HG03108 (cell line): ENCODE measurements around the gene POMGNT2.

Experiments
- ATAC-seq: cut with Tn5 transposase; IDR thresholded peaks from one replicate; pipeline ENCODE4 v1.9.1; 2021; ENCODE audit warnings: moderate library complexity; ENCODE audit not compliant: unreplicated experiment

Gene POMGNT2

DNA sequence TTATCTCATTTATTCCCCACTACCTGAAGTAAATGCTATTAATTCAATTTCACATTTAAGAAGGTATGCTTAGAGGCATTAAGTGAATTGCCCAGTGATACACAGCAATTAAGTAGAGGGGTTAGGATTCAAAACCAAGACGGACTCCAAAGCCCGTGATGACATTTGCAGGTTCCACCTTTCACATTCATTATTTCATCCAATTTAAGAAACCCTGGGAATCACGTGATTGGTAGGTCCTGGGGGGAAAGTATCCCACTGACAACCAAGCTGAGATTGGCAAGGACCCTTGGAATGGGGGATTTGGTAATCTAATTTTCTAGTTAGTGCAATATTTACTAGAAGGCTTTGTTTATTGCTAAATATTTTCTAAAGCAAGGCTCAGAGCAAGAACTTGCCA lies 1.8 kb downstream of the POMGNT2 start:
- no peak for ATAC-seq

- no peak for ATAC-seq
Observed at GRCh38 chr3:43102773-43103480, 3.0 kb downstream of the POMGNT2 start.

DNA sequence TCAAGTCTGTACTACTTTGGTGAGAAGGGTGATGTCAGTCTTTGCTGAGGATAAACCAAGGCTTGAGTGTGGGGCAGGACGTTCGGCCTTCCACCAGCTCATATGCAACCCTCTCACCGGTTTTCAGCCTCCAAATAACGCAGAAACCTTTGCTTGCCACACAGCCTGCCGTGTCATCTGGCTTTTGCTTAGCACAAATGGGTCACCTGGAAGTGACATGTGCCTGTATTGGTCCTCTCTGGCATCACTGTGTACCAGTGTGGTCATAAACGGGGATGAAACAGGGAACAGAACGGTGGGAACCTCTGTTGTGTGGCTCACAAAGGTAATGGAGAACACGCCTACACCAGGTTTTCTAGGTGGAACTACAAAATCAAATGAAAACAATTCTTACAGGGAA lies 7.1 kb downstream of the POMGNT2 start:
- no peak for ATAC-seq

- no peak for ATAC-seq
Observed at GRCh38 chr3:43097400-43098080, 8.3 kb downstream of the POMGNT2 start.

DNA sequence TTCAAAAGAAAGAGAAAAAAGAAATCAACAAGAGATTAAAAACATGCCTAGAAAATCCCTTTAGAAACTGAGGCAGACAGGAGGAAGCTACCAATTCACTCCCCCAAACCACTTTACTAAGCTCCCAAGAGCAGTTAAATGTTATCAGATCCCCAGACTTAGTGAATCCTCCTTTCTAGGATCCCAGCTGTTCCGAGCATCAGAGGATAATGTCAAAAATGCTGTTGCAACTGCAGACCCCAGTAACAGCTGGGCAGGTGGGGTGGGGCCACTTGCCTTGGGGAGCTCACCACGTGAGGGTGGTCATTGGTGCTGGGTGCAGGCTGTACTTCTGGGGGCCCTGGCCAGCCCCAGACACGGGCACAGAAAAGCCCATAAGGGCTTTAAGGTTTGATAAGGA lies 9.1 kb downstream of the POMGNT2 start:
- no peak for ATAC-seq

- ATAC-seq: no peak
Observed at GRCh38 chr3:43095370-43095769, 10.5 kb downstream of the POMGNT2 start.

GRCh38 chr3:43094851-43095250 lies 11.0 kb downstream of the POMGNT2 start:
- ATAC-seq: no peak

GRCh38 chr3:43094381-43094780 lies 11.5 kb downstream of the POMGNT2 start:
- ATAC-seq: no peak

DNA sequence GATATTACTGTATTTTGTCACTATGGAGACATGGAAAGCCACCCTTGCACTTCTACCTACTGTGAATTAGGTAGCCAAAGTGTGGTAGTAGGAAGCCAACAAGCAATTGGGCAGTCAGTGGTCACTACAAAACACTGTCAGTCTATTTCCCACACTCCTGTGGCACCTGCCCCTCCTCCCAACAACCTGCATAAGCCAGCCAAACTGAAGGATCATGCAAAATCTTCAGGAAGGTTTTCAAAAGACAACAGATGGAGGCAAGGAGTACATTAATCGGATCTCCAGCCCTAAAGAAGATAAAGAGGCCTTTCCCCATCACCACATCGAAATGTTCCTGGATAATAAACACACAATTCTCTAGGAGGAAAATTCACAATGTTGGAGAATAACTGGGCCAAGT lies 11.9 kb downstream of the POMGNT2 start:
- no peak for ATAC-seq

GRCh38 chr3:43093006-43093405 lies 12.9 kb downstream of the POMGNT2 start:
- no peak for ATAC-seq

- ATAC-seq: no peak
Observed at GRCh38 chr3:43091481-43091880, 14.4 kb downstream of the POMGNT2 start.

GRCh38 chr3:43090238-43090637 lies 15.6 kb downstream of the POMGNT2 start:
- no peak for ATAC-seq

DNA sequence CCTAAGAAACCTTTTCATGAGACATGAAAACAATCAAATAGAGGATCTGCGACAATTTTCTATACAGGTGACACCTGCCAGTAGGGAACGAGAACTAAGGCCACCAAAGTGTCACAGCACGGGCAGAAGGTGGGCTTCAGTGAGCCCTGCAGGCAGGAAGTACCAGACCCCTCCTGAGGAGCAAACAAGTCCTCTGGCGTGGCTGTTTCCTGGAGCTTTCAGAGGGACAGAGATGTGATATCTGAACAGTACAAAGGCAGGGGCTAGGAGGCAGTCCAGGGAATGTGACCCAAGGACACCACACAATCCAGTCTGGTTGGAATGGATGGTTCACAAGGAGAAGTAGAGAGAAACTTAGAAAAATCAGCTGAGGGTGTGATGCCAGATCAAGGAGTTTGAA lies 16.8 kb downstream of the POMGNT2 start:
- ATAC-seq: no peak

- no peak for ATAC-seq
Observed at GRCh38 chr3:43087249-43087776, 18.6 kb downstream of the POMGNT2 start.

DNA sequence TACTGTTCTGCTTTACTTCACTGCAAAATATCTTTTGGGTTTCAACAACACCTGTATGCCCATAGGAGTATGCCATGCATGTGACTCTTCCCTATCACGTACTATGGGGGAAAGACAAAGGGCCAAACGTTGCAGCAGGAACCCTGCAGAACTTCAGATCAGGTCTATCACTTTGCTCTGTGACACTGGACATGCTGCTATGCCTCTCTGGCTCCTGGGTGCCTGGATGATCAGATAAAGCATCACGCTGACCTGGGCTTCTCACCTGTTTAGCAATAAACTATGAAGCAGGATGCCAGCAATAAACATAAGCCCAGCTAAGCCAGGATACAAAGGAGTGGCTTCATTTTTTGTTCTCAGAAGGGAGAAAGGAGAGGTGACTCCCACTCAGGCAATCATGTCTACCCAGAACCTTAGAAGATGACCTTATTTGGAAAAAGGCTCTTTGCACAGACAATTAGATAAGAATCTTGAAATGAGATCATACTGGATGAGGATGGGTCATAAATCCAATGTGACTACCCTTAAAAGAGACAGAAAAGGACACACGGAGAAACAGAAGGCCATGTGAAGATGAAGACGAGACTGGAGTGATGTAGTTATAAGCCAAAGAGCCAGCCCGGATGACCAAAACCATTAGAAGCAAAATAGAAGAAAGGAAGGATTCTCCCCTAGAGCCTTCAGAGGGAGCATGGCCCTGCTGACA lies 19.3 kb downstream of the POMGNT2 start:
- ATAC-seq: no peak

GRCh38 chr3:43082457-43082856 lies 23.4 kb downstream of the POMGNT2 start:
- no peak for ATAC-seq

- no peak for ATAC-seq
Observed at GRCh38 chr3:43081796-43082195, 24.1 kb downstream of the POMGNT2 start.

- no peak for ATAC-seq
Observed at GRCh38 chr3:43080726-43081568, 24.9 kb downstream of the POMGNT2 start.

DNA sequence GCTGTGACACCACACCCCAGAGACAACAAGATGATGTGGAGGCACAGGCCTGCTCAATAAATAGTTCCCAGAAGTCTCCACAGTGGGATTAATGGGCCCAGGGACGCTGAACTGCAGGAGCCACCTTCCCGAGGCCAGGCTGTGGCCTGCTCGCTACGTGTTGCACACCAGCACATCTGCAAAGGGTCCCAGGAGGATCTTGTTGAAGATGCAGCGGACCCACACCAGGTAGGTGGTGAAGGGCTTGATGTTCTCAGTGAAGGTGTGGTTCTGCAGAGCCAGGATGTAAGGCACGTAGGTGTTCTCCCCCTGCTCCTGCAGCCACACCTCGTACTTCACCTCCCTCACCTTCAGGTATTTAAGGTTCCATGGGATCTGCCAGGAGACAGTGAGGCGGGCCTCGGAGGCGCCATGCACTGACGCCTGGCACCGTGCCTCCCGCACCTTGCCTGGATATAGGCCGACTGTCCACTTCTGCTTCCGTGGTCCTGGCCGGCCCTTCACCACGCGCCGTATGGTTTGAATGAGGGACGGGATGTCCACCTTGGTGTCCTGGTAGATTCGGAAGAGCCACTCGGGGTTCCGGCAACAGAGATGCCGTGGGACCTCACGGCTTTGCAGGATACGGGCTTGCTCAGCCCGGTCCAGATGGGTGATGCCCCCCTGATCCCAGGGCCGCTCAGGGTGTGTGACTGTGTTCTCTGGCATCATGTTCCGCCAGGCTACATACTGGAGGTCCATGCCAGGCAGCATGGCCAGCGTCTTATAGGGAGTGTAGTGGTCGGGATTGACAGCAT lies 26.1 kb downstream of the POMGNT2 start:
- ATAC-seq: no peak

- ATAC-seq: no peak
Observed at GRCh38 chr3:43077707-43078106, 28.2 kb downstream of the POMGNT2 start.
